Measurements from ENCODE around the gene GUCY1B1.

GUCY1B1 gene

GRCh38 chr4:155758481-155759371, at the start of gene GUCY1B1:
Gene GUCY1B1, plus strand, starts transcription at chr4:155759021. Its CDS starts 120 bp downstream, at chr4:155759141.
- TF ChIP-seq CTCF (conservative IDR thresholded peaks at IDR 0.05; ENCODE audit: low read depth, low read length), result peak; percentile 48
- peak within 1 kb of the TSS; percentile 56 for H3K4me3 ChIP-seq (ENCODE audit: low read length)
- DNase-seq (ENCODE audit: low read depth), result peak; percentile 73

GRCh38 chr4:155709918-155710317, 48.9 kb upstream of the GUCY1B1 start:
- DNase-seq (ENCODE audit: low read depth), result no peak
- no peak for TF ChIP-seq CTCF (conservative IDR thresholded peaks at IDR 0.05; ENCODE audit: low read depth, low read length)
- H3K4me3 ChIP-seq (ENCODE audit: low read length), result no peak overlapping the region

- no peak for TF ChIP-seq CTCF (conservative IDR thresholded peaks at IDR 0.05; ENCODE audit: low read depth, low read length)
- no peak overlapping the region for H3K4me3 ChIP-seq (ENCODE audit: low read length)
- DNase-seq (ENCODE audit: low read depth), result no peak
Observed at GRCh38 chr4:155711556-155711955, 47.3 kb upstream of the GUCY1B1 start.

GRCh38 chr4:155712846-155713245, 46.0 kb upstream of the GUCY1B1 start:
- no peak for TF ChIP-seq CTCF (conservative IDR thresholded peaks at IDR 0.05; ENCODE audit: low read depth, low read length)
- DNase-seq (ENCODE audit: low read depth), result no peak
- H3K4me3 ChIP-seq (ENCODE audit: low read length), result no peak overlapping the region

- no peak overlapping the region for H3K4me3 ChIP-seq (ENCODE audit: low read length)
- DNase-seq (ENCODE audit: low read depth), result no peak
- no peak for TF ChIP-seq CTCF (conservative IDR thresholded peaks at IDR 0.05; ENCODE audit: low read depth, low read length)
Observed at GRCh38 chr4:155713911-155714310, 44.9 kb upstream of the GUCY1B1 start.

- DNase-seq (ENCODE audit: low read depth), result no peak
- H3K4me3 ChIP-seq (ENCODE audit: low read length), result no peak overlapping the region
- TF ChIP-seq CTCF (conservative IDR thresholded peaks at IDR 0.05; ENCODE audit: low read depth, low read length), result no peak
Observed at GRCh38 chr4:155722336-155722735, 36.5 kb upstream of the GUCY1B1 start.

Data from retinal pigment epithelial cell (primary cell).